ENCODE data around the gene SPTBN1. TPM values are rescaled to one million over a fixed set of nuclear protein-coding genes. Genes with fewer than 3 reads are reported as not detected.

SPTBN1 gene
- total and polyA plus RNA-seq, 2 of the 13 experiments (the other 11 are each of a cell fraction or from before 2014, with no cell fraction given), result 123 to 299 TPM

DNA sequence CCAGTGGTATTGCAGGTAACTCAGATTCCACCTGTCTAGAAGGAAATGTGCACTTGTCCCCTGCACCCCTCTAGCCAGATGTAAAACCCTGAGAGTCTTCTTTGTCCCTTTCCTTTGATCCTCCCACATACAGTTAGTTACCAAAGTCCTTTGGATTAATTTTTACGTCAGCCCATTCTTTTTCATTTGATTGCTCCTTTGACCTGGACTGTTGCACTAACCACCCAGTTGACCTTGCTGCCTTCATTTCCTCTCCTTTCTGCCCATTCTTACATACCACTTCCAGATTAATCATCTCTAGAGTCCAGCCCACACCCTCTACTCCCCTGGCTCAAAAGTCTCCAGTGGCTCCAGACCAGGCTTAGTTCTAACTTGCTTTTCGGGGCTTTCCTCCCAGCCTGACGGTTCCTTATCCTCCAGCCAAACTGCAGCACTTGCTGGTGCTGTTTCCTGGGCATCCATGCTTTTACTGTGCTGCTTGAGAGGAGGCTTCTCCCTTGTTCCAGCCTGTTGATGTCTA, 99.3 kb downstream of the SPTBN1 start:
- Histone ChIP-seq H3K4me2 (ENCODE audit: low read depth, low read length) (peak overlapping the region; percentile 91), H3K4me3 (replicated peaks in 1 of 3; ENCODE audit: insufficient read depth in 1 of 3, low read depth in 2 of 3, low read length in 3 of 3) (peak overlapping the region; percentile 24 to 99 (median 51)), H3K9me3 (ENCODE audit: low read length) (no peaks in the 10 kb centered on the region), H3K27me3 (ENCODE audit: control insufficient read depth in 1 of 2, insufficient read depth in 2 of 2, low read length in 2 of 2) (no peaks in the 10 kb centered on the region; a peak in 1 of 5 replicates), H2AFZ (ENCODE audit: low read length) (no peak overlapping the region), H3K36me3 (replicated peaks in 1 of 2; ENCODE audit: control insufficient read depth in 1 of 2, insufficient read depth in 2 of 2, low read length in 2 of 2) (no peaks in the 10 kb centered on the region; a peak in 3 of 5 replicates), H3K27ac (ENCODE audit: extremely low read length, insufficient read depth, low read length) (peak overlapping the region; percentile 93), H3K79me2 (ENCODE audit: insufficient read depth, low read length) (peaks cover 86% of the 10 kb centered on the region), H3K9ac (ENCODE audit: insufficient read depth, low read depth, low read length) (peak overlapping the region; percentile 98), H3K4me1 (ENCODE audit: insufficient read depth, low read length) (peaks cover 65% of the 10 kb centered on the region), H4K20me1 (ENCODE audit: insufficient read depth, low read length) (peaks cover 5% of the 10 kb centered on the region; the same call in 1 of the 2 replicates)
- in situ Hi-C loops (cut with HindIII; ENCODE audit: extremely low pct_ligation_motif_present, low pct_unique_long_range_greater_than_20kb), result no loop called here
- ChIA-PET POLR2A (interaction anchor here (0.8 to 5.3 kb wide), 10 partner anchors 10 to 34 kb away, joined by 3 to 49 read pairs (median 5); no protein-coding TSS in a partner anchor), CTCF (ENCODE audit: low intra/inter-chr PET ratio, low total read pairs) (no interaction called here)
- no TSS peak for BruUV-seq (replicated peaks)
- DNase-seq (ENCODE audit: low spot score), result peak; percentile 89
- ATAC-seq, result peak; percentile 58
- intact Hi-C loops (cut with micrococcal nuclease; ENCODE audit: unreplicated experiment), result loop anchor here (1.0 to 5.0 kb wide), 3 partner anchors 10 to 77 kb away; no protein-coding TSS in a partner anchor
- FAIRE-seq, result peak; percentile 59
- 2% methylated on average over 3 of the region's 3 CpGs for WGBS (ENCODE audit: low lambda C conversion rate)
- TF ChIP-seq ZNF747 (CRISPR knock-in tag; IDR thresholded peaks at IDR 0.05; ENCODE audit: borderline replicate concordance), result 0 out of 2 replicates have a peak, but pooled peaks have one; percentile 59
- TF ChIP-seq SAP130 (CRISPR knock-in tag; IDR thresholded peaks at IDR 0.05; ENCODE audit: low read depth), result peak; percentile 78
- TF ChIP-seq ZNF558 (CRISPR knock-in tag; IDR thresholded peaks at IDR 0.05; ENCODE audit: borderline replicate concordance), result no peak
- TF ChIP-seq FOSL1 (CRISPR knock-in tag; IDR thresholded peaks at IDR 0.05; ENCODE audit: borderline replicate concordance), result no peak
- peak; percentile 65; the same call in 1 of the 2 replicates for TF ChIP-seq HOXA3 (CRISPR knock-in tag; IDR thresholded peaks at IDR 0.05)
- TF ChIP-seq PHF21A (CRISPR knock-in tag; IDR thresholded peaks at IDR 0.05), result peak; percentile 71; the same call in 1 of the 2 replicates
- TF ChIP-seq, protein P1, sequence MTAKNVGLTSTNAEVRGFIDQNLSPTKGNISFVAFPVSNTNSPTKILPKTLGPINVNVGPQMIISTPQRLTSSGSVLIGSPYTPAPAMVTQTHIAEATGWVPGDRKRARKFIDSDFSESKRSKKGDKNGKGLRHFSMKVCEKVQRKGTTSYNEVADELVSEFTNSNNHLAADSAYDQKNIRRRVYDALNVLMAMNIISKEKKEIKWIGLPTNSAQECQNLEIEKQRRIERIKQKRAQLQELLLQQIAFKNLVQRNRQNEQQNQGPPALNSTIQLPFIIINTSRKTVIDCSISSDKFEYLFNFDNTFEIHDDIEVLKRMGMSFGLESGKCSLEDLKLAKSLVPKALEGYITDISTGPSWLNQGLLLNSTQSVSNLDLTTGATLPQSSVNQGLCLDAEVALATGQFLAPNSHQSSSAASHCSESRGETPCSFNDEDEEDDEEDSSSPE (CRISPR knock-in tag; IDR thresholded peaks at IDR 0.05), result 0 out of 2 replicates have a peak, but pooled peaks have one; percentile 23
- no peak for TF ChIP-seq MLLT10 (CRISPR knock-in tag; IDR thresholded peaks at IDR 0.05)
- TF ChIP-seq ZNF792 (CRISPR knock-in tag; IDR thresholded peaks at IDR 0.05), result no peak
- TF ChIP-seq FOXA3 (CRISPR knock-in tag; IDR thresholded peaks at IDR 0.05), result peak; percentile 72
- TF ChIP-seq TEAD3 (CRISPR knock-in tag; optimal IDR thresholded peaks at IDR 0.05; ENCODE audit: borderline replicate concordance), result peak; percentile 79
- TF ChIP-seq, protein P2, sequence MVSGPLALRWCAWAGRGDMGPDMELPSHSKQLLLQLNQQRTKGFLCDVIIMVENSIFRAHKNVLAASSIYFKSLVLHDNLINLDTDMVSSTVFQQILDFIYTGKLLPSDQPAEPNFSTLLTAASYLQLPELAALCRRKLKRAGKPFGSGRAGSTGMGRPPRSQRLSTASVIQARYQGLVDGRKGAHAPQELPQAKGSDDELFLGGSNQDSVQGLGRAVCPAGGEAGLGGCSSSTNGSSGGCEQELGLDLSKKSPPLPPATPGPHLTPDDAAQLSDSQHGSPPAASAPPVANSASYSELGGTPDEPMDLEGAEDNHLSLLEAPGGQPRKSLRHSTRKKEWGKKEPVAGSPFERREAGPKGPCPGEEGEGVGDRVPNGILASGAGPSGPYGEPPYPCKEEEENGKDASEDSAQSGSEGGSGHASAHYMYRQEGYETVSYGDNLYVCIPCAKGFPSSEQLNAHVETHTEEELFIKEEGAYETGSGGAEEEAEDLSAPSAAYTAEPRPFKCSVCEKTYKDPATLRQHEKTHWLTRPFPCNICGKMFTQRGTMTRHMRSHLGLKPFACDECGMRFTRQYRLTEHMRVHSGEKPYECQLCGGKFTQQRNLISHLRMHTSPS (CRISPR knock-in tag; IDR thresholded peaks at IDR 0.05; ENCODE audit: low read depth), result peak; percentile 20; the same call in 1 of the 2 replicates
- TF ChIP-seq, protein P3, sequence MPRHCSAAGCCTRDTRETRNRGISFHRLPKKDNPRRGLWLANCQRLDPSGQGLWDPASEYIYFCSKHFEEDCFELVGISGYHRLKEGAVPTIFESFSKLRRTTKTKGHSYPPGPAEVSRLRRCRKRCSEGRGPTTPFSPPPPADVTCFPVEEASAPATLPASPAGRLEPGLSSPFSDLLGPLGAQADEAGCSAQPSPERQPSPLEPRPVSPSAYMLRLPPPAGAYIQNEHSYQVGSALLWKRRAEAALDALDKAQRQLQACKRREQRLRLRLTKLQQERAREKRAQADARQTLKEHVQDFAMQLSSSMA (CRISPR knock-in tag; IDR thresholded peaks at IDR 0.05), result peak; percentile 79; the same call in 1 of the 2 replicates
- TF ChIP-seq, protein P4, sequence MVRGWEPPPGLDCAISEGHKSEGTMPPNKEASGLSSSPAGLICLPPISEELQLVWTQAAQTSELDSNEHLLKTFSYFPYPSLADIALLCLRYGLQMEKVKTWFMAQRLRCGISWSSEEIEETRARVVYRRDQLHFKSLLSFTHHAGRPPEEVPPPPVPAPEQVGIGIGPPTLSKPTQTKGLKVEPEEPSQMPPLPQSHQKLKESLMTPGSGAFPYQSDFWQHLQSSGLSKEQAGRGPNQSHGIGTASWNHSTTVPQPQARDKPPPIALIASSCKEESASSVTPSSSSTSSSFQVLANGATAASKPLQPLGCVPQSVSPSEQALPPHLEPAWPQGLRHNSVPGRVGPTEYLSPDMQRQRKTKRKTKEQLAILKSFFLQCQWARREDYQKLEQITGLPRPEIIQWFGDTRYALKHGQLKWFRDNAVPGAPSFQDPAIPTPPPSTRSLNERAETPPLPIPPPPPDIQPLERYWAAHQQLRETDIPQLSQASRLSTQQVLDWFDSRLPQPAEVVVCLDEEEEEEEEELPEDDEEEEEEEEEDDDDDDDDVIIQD (CRISPR knock-in tag; IDR thresholded peaks at IDR 0.05; ENCODE audit: low read depth), result peak; percentile 63
- TF ChIP-seq SIN3A (IDR thresholded peaks at IDR 0.05; ENCODE audit: borderline replicate concordance, low read depth, low read length), result 0 out of 2 replicates have a peak, but pooled peaks have one; percentile 36
- TF ChIP-seq, protein P5, sequence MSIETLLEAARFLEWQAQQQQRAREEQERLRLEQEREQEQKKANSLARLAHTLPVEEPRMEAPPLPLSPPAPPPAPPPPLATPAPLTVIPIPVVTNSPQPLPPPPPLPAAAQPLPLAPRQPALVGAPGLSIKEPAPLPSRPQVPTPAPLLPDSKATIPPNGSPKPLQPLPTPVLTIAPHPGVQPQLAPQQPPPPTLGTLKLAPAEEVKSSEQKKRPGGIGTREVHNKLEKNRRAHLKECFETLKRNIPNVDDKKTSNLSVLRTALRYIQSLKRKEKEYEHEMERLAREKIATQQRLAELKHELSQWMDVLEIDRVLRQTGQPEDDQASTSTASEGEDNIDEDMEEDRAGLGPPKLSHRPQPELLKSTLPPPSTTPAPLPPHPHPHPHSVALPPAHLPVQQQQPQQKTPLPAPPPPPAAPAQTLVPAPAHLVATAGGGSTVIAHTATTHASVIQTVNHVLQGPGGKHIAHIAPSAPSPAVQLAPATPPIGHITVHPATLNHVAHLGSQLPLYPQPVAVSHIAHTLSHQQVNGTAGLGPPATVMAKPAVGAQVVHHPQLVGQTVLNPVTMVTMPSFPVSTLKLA (IDR thresholded peaks at IDR 0.05), result no peak
- TF ChIP-seq CBX2 (IDR thresholded peaks at IDR 0.05; ENCODE audit: low read depth, low read length), result no peak
- no peak for TF ChIP-seq CBX2 (CRISPR knock-in tag; IDR thresholded peaks at IDR 0.05; ENCODE audit: low read depth)
- no peak; the same call in 1 of the 2 replicates for TF ChIP-seq ZC3H4 (CRISPR knock-in tag; IDR thresholded peaks at IDR 0.05; ENCODE audit: borderline replicate concordance)
